Globus pallidus (tissue), 1 donor: Measurements from ENCODE around the gene SRPRB.

ENCODE experiments used
- DNase-seq: peaks from one replicate; pipeline ENCODE4 v3.0.0-alpha.2; 2015; ENCODE audit warnings: low spot score

The SRPRB gene

DNA sequence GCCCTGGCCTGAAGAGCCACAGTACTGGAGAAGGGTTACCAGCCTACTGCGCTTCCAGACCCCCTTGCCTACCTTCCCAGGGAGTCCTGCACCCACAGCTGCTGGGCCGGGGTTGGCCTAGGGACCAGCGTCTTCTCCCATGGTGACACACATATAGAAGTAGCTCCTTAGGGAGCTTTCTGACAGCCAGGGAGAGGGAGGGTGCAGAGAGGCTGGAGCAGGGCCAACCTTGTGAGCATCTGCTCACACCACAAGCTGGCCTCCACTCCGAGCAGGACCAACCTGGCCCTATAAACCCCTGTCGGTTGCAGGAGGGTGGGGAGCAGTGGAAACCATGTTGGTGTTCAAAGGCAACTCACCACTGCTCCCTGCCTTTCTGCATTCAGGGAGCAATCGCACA is 35.2 kb downstream of the SRPRB start:
- DNase-seq: no peak

DNA sequence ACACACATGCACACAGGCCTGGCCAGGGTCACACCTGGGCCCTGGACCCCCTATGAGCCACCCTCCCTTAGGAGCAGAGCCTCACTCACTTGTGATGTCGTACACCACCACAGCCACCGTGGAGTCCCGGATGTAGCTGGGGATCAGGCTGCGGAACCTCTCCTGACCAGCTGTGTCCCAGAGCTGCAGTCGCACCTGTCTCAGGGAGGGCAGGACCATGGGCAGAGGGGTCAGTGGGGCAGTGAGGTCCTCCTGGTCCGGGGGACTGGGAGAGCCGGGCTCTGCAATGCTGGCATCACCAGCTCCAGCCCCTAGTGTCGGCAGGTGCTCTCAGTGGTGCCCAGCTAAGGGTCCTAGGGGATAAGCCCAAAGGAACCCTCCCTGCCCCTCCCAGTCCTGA is 35.6 kb downstream of the SRPRB start:
- no peak for DNase-seq

DNA sequence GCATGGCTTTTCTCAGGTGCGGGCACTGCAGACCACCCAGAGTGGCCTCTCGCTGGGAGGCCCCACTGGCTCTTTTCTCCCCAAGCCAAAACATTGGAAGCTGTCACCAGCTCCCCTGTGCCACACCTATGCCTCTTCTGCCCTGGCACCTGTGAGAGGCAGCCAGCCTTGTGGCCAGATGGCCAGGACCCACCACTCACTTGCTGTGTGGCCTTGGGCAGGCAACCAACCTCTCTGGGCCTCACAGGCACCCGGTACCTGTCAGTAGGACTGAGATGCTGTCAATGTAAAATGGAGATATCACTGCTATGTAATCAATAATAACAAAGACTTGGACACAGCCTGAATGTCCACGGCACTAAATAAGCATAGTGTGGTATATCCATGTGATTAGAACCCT is 36.5 kb downstream of the SRPRB start:
- no peak for DNase-seq

DNA sequence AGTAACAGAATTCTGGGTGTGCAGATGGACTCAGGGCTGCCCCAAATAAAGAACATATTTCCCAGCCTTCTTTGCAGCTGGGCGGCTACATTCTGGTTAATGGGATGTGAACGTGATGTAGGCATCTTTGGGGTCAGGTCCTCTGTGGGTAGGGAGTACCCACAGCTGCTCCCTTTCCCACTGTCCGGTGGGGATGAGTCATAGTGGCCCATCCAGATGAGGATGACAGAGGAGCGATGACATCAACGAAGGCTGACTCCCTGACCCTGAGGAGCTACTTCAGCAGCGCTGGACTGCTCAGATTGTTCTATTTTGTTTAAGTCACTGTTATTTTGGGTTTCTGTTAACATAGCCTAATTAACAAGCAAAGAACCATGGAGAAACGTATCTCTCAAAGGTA is 38.0 kb downstream of the SRPRB start:
- DNase-seq: no peak

DNA sequence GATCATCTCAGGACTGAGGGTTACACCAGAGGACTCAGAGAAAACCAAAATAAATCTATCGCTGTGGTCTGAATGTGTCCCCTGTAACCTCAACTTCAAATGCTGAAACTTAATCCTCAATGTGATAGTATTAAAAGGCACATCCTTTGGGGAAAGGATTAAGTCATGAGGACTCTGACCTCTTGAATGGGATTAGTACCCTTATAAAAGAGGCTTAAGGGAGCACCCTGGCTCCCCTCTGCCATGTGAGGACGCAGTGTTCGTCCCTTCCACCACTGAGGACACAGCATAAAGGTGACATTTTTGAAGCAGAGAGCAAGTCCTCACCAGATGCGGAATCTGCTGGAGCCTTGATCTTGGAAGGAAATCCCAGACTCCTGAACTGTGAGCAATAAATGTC is 39.5 kb downstream of the SRPRB start:
- no peak for DNase-seq

DNA sequence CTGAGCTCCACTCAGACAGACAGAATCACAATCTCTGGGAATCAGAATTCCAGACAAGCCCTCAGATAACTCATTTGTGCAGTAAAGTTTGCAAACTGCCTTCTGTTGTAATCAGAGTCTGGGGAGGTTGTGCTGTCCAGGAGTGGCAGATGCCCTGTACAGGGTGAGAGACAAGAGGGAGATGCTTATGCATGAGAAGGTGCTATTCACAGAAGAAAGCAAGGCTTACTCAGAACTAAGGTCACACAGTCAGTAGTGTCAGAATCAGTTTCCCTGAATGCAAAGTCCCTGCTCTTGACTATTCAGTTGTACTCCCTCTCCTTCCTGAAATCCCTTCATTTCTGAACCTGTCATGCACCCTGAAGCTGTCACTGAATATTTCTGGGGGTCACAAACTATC is 43.7 kb downstream of the SRPRB start:
- DNase-seq: no peak

DNA sequence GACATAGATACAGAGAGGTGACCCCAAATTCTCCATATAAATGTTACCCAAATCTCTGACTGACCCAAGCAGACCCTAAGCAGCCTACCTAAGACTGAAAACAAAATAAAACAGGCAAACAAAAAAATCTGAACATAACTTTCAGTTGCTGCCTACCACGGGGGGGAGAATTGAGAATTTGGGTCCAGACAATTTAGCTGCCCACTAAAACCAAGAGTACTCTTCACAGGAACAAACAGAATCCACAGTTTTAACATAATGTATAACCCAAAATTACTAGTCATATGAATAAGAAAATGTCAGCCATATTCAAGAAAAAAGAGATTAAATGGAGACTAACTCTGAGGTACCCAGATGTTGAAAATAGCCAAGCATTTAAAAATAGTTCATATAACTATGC is 44.4 kb downstream of the SRPRB start:
- DNase-seq: no peak

DNA sequence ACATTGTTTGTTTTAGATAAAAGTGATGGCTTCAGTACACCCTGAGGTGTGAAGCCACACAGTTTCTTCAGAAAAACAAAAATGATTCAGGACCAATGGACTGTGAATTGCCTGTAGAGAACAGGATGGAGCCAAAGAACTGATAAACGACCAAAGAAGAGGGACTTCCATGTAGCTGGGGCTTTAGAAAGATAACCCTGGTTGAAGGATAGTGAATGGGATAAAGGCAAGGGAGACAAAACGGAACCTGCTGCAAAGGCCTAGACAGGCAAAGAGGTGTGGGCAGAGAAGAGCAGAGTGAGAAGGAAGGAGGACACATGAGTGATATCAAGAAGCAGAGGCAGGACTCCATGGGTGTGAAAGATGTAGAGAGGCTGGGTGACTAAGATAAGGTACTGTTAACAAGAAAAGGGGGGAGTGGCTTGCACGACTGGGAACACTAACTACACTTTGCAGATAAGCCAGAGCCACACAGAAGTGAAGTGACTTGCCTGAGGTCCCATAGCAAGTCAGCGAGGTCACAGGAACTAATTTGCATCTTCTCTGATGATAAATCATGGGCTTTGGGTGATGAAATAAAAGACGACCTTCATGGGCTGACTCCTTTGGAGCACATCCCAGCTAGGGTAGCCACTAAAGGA is 45.8 kb downstream of the SRPRB start:
- no peak for DNase-seq

DNA sequence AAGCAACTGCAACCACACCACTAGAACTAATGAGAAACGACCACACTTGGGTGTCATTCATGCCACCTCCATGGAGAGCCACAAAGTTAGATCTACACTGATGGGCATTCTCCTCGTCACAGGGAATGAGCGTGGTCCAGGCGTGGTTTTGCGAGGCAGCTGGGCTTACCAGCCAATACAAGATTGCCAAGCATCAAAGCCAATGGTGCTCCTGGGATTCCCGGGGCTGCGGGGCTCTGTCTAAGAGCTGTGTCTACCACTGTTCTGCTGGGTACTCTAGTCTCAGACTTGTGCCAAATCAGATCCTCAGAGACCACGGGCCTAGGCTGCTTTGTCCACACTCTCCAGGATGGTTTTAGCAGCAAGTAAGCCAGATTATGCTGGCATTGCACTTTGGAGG is 46.3 kb downstream of the SRPRB start:
- no peak for DNase-seq

DNA sequence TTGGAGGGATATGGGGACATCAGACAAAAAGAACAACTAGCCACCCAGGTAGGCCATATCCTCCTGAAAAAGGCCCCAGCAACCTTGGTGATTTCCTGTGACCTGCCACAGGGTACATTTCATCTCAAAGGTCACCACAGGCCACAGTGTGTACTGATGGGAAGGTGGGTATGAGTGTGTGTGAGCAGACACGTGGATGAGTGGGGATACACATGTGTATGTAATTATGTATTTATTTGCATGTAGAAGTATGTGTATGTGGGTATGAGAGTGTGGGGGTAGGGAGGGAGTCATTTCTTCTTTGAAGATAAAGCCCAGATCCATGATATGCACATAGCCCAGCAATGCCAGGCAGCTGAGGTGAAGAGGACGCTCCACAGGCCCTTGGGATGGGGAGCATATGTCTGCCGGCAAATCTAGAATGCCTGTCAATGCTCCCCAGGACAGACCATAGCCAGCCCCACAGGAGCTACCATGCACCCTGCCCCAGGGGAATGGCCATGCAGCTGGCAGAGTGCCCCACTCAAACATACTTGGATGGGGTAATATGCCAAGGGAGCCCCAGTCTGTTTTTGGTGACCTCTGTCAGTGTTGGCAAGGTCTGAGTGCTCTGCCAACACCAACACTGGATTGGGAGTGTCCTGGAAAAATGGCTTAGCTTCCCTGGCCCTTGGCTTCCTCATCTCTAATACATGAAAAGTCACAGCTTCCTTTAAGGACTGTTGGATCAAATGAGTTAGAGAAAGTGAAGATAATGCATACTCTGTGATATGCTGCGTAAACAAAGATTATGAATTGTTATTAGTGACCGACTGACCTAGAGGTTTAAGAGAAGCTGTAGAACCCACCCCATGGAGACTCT is 47.7 kb downstream of the SRPRB start:
- DNase-seq: no peak

DNA sequence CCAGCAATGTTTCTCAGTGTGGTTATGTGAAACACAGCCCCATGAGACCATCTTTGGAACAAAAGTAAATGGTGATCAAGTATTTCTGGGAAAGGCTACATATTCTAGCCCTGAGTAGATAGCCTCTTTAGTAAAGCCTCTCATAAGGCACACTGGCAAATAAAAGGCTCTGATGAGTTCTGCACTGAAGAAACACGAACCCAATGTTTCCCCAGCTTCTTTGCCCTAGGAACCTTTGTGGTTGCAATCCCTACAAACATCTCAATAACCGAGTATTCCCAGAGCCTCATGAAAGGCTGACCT is 48.3 kb downstream of the SRPRB start:
- no peak for DNase-seq

DNA sequence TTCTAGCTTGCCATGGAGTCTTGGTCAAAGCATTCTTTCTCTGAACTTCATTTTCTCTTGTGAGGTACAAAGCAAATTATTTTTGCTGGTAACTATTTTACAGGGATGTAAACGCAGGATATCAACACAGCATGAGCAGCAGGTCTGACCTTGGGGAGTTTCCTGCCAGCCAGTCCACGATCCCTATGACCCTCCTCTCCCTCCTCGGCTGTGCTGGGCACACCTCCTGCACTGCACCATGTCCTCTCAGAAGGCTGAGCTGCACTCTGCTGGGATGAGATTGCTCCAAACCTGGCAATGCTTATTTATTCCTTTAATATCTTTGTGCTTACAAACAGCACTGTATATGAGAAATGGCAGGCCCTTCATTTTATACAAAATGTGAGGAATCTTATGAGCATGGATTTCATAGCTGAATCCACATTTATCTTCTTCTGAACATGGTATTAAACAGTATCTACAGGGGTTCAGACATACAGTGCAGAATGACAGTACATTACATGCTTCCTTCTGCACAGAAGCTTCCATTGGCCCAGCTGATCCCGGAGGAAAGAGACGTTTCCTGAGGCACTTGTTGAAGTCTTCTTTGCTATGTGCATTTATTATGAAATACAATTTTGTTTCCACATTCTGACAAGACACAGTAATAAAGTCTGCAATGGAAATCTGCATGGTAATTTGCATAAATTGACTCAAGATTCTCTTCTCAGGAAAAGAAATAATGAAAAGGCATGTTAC is 48.8 kb downstream of the SRPRB start:
- DNase-seq: no peak

DNA sequence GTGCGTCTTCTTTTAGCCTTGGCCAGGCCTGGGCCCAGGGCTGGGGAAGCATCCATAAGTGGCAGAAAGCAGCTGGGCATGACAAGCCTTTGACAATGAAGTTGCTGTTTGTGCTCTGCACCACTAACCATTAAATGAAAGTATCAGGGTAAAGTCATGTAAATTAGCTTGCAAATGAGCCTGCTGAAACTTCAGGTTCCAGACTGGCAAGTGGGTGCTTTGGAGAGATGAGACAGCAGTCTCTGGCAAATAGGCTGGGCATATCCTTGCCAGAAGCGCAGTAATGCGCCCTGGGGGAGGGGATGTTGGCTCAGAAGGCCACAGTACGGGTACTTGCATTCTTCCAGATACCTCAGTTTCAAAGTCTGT is 49.4 kb downstream of the SRPRB start:
- peak; percentile 65 for DNase-seq

DNA sequence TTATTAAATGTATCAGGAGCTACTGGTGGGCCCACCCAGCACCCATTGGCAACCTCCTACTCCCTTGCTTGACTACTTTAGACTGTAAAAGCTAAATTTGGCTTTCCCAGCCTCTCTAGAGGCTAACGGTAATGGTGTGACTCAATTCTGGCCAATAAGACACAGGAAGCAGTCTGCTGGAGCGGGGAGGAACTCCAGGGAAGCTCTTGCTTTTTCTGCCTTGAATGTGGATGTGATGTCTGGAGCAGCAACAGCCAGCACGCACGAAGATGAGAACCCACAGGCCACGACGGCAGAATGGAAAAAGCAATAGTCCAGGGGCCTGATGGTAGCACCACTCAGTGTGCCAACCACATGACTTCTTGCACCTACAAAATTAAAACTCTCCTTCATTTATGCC is 50.2 kb downstream of the SRPRB start:
- DNase-seq: no peak

DNA sequence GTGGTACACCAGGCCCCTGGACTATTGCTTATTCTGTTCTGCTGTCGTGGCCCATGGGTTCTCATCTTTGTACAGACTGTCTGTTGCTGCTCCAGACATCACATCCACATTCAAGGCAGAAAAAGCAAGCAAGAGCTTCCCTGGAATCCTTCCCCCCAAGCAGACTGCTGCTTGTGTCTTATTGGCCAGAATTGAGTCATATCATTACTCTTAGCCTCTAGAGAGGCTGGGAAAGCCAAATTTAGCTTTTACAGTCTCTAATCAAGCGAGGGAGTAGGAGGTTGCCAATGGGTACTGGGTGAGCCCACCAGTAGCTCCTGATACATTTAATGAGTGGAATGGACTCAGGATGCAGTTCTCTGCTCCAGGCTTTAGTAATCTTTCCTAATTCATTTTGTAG is 50.7 kb downstream of the SRPRB start:
- no peak for DNase-seq

DNA sequence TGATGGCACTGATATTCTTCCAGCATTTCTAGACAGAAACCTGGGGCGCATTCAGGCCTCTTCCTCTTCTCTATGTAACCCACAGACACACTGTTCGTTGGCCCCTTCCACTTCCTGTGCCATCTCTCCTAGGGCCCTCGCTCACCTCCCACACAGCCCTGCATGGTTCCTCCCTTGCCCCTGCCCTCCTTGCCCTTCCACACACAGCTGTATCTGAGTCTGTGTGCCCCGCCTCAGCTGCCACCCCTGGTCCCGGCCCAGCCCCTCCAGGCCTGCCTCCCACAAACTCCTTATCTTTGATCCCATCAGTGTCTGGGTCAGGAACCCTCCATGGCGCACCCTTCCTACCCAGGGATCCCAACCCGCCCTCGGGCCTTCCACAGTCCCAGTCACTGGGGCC is 52.2 kb downstream of the SRPRB start:
- no peak for DNase-seq

DNA sequence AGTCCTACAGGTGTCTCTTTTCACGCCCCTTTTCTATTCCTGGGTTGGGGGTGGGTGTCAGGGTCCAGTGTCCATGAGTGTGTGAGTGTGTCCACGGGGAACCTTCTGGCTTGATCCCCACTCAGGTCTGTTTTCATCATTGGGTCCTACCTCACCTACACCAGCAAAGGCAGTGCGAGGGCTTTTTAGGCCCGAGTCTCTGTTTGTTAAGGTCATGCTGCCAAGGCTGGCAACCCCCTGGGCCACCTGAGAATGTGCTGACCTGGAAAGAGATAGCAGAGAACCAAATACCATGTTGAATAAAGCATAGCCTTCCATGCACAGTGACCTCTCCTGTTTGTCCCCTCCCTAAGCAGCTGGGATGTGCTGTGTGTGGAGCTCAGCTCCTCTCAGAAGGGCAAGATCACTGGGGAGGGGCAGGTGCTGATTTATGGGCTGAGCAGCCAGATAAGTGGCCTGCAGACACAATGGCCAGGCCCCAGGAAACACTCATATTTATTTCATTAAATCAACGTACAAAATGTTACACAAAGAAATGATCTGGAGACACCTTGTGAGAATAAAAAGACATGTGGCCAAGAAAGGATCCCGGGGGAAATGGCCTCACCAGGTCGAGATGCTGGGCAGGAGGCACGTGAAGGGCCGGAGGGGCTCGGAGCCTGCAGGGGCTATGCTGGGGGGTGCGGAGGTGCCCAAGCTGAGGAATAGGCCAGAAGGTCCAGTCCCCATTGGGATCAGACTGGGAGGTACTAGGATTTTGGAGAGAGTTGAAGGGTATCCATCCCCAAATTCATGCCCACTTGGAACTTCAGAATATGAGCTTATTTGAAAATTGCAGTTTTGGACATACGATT is 54.0 kb downstream of the SRPRB start:
- DNase-seq: no peak

DNA sequence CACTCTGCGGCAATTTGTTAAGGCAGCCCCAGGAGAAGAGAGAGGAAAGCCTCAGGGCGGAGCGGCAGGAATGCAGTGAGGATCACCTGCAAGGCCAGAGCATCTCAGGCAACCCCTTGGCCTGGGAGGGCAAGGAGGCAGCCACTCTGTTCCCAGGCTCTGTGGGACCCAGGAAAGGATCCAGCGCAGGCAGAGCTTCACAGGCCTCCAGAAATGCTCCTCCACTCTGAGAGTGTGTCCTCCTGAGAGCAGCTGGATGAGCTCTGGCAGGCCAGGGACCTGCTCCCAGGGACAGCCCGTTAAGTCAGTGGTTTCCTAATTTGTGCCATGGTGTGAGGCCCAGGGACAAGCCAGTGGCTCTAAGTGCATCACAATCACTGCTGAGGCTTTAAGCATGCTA is 54.9 kb downstream of the SRPRB start:
- DNase-seq: no peak

DNA sequence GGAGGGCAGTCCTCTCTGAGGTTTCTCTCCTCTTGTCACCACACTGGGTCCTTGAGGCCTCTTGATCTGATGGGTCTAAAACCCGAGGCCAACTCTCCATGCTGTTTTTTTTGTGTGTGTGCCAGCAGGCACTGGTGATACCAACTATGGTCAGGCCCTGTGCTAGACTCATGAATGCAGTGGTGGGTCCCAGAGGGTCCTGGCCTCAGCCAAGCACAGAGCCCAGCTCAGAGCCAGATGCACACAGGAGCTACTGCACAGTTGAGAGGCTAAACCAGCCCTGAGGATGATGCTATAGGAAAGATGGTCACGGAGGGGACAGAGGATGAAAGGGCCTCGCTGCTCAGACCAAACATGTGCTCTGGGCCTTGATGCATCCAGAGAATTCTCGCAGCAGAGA is 56.5 kb downstream of the SRPRB start:
- DNase-seq: no peak

DNA sequence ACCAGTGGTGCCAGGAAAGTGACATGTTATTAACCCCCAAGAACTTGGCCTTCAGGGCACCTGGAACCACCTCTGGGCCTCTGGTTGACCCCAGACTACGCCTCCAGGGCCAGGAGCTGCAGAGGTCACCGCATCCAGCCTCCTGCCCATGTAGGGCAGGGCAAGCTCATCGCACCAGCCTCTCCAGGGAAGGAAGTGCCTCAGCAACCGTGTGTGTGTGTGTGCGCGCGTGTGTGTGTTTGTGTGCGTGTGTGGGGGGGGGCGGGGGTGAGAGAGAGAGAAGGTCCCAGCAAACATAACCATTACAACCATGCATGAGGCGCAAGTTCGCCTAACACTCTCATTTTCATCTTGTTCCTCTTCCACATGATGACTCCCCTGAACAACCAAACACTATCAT is 58.3 kb downstream of the SRPRB start:
- no peak for DNase-seq

DNA sequence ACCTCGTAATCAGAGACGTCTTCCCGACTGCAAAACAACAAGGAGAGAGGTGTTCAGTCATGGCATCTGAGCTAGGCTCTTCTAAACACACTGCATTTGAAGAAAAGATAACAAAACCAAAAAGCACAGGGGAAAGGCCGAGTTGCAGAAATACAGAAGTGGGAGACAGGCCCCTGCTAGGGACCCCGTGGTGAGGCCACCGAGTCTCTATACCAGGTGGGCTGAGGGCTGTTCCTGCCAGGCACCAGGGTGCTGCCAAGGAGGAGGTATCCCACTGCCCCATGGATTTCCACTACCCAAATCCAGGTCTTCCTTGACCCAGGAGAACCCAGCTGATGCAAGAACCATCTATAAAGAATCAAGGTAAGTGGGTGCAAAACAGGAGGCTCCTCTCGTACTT is 59.0 kb downstream of the SRPRB start:
- no peak for DNase-seq

DNA sequence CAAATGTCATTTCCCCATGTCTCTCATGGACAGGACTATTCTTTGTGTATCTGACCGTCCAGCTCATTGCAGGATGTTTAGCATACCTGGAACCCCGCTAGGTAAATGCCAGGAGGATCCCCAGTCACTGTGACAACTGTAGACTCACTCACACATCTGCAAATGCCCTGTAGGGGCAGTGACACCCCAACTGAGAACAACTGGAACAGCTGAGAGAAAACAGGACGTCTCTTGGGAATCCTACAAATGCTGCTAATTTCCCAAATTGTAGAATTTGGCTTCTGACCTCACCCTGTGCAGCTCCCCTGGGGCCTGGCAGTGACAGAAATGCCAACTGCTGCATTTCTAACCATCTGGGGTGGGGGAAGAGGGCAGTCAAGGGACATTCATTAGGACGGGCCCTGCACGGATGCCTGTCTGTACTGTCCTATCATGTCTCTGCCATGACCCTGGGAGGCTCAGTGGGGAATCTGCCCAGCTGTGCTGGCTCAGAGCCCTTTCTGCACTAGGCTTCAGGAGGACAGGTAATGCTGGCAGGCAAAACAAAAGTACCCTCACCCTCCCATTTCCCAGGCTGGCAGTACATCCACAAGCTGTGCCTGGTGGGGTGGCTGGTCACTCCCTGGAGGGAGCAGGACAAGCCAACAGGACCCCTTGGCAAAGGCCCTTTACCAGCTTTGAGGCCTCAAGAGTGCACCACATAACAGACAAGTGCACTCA is 59.7 kb downstream of the SRPRB start:
- no peak for DNase-seq
